ENCODE results near the gene SPATA13. TPM values are rescaled to one million over a fixed set of nuclear protein-coding genes. Genes with fewer than 3 reads are reported as not detected.

SPATA13 gene
- total and polyA plus RNA-seq, 10 of the 15 experiments (the other 5 are each of a cell fraction or from before 2014, with no cell fraction given), result 2.4 to 11.1 (median 10.2) TPM

- TF ChIP-seq EED (IDR thresholded peaks at IDR 0.05; ENCODE audit: low read depth), result no peak
- no peak for TF ChIP-seq CHD2 (IDR thresholded peaks at IDR 0.05; ENCODE audit: borderline replicate concordance, low read depth, low read length)
- no peak for TF ChIP-seq STAT1 (conservative IDR thresholded peaks at IDR 0.05)
- TF ChIP-seq RFX5 (IDR thresholded peaks at IDR 0.05; ENCODE audit: low read depth, low read length), result no peak
- no peak for TF ChIP-seq ZBED1 (IDR thresholded peaks at IDR 0.05; ENCODE audit: borderline replicate concordance)
- TF ChIP-seq MAX (IDR thresholded peaks at IDR 0.05; ENCODE audit: low read depth, low read length), result no peak
- TF ChIP-seq TCF12 (IDR thresholded peaks at IDR 0.05; ENCODE audit: low read depth, low read length), result no peak
- TF ChIP-seq SUPT20H (IDR thresholded peaks at IDR 0.05; ENCODE audit: borderline replicate concordance, control insufficient read depth, low read depth, low read length), result no peak
- no peak for TF ChIP-seq TAF1 (IDR thresholded peaks at IDR 0.05; ENCODE audit: borderline replicate concordance, low read depth, low read length)
Measured at GRCh38 chr13:24306632-24307031, 146.1 kb downstream of the SPATA13 start (continued).

- CTCF ChIA-PET, result interaction anchor here (0.7 to 1.0 kb wide), 2 partner anchors 79 to 247 kb away, joined by 3 read pairs; no protein-coding TSS in a partner anchor
- H3K4me2 ChIP-seq (ENCODE audit: control insufficient read depth, insufficient read depth), result no peak overlapping the region
- peaks cover 0 to 5% of the 10 kb centered on the region in 2 experiments; a peak in 1 of 4 replicates for H3K36me3 ChIP-seq (ENCODE audit: control insufficient read depth in 2 of 2, insufficient read depth in 2 of 2, low read length in 1 of 2)
- FAIRE-seq (no peak), DNase-seq (ENCODE audit: low read depth, low spot score) (no peak), ATAC-seq (no peak)
- WGBS (ENCODE audit: insufficient coverage, insufficient replicate concordance, low lambda C conversion rate, missing lambda C conversion rate), result 89% methylated on average over 24 of the region's 27 CpGs
- RAD21 ChIA-PET (ENCODE audit: unreplicated experiment), result no interaction called here
- H3K4me3 ChIP-seq, result no peak overlapping the region
- H3K79me2 ChIP-seq (ENCODE audit: control insufficient read depth, insufficient read depth, low read length), result no peaks in the 10 kb centered on the region
- no TSS peak for BruUV-seq (replicated peaks)
- intact Hi-C loops (cut with micrococcal nuclease; ENCODE audit: unreplicated experiment), result no loop called here
- H2AFZ ChIP-seq (ENCODE audit: control insufficient read depth, low read depth, low read length), result no peak overlapping the region
- H3K9me3 ChIP-seq (replicated peaks; ENCODE audit: control insufficient read depth, insufficient read depth, low read length), result no peaks in the 10 kb centered on the region
- no peak overlapping the region for H3K9ac ChIP-seq (ENCODE audit: control insufficient read depth, insufficient read depth, low read length)
- H3K27me3 ChIP-seq (replicated peaks in 1 of 2; ENCODE audit: control insufficient read depth in 2 of 2, insufficient read depth in 2 of 2, low read length in 1 of 2), result no peaks in the 10 kb centered on the region
- no peaks in the 10 kb centered on the region for H4K20me1 ChIP-seq (ENCODE audit: control insufficient read depth, insufficient read depth)
- SMC1A ChIA-PET (ENCODE audit: uncharacterized antibody, unreplicated experiment), result no interaction called here
- in situ Hi-C loops (cut with MboI), result no loop called here
- H3K4me1 ChIP-seq (ENCODE audit: control insufficient read depth, insufficient read depth, low read length), result no peaks in the 10 kb centered on the region
- POLR2A ChIA-PET, result no interaction called here
- H3K27ac ChIP-seq (ENCODE audit: control insufficient read depth, insufficient read depth), result no peak overlapping the region
- TF ChIP-seq ATF7 (IDR thresholded peaks at IDR 0.05; ENCODE audit: low read depth), result no peak
- no peak for TF ChIP-seq E2F8 (IDR thresholded peaks at IDR 0.05; ENCODE audit: low read depth, partially characterized antibody)
- no peak for TF ChIP-seq MLLT1 (IDR thresholded peaks at IDR 0.05)
- TF ChIP-seq ESRRA (IDR thresholded peaks at IDR 0.05; ENCODE audit: low read length), result no peak
- TF ChIP-seq ZBED1 (IDR thresholded peaks at IDR 0.05; ENCODE audit: borderline replicate concordance), result no peak
- no peak for TF ChIP-seq ATF3 (IDR thresholded peaks at IDR 0.05; ENCODE audit: borderline replicate concordance, extremely low read depth, low read depth, low read length)
- TF ChIP-seq GABPA (IDR thresholded peaks at IDR 0.05; ENCODE audit: low read depth), result no peak
- no peak for TF ChIP-seq RAD21 (IDR thresholded peaks at IDR 0.05; ENCODE audit: insufficient read depth, low read depth, low read length)
- TF ChIP-seq SMAD1 (IDR thresholded peaks at IDR 0.05; ENCODE audit: low read depth, partially characterized antibody), result no peak
- no peak for TF ChIP-seq PAX5 (IDR thresholded peaks at IDR 0.05; ENCODE audit: borderline replicate concordance, low read depth, low read length)
- no peak for TF ChIP-seq BMI1 (IDR thresholded peaks at IDR 0.05; ENCODE audit: borderline replicate concordance)
Measured at GRCh38 chr13:24307211-24308067, 146.9 kb downstream of the SPATA13 start.

Measured in GM12878 (cell line).